PFSK-1 (cell line): ENCODE measurements around the gene PGS1.

Source experiments
- FOXP2 ChIP-seq: optimal IDR thresholded peaks from 2 replicates; pipeline ENCODE3; 2011; ENCODE audit warnings: borderline replicate concordance, control low read depth, inconsistent platforms; ENCODE audit not compliant: insufficient read depth; ENCODE audit errors: extremely low read length, extremely low read depth
- POLR2AphosphoS5 ChIP-seq: IDR thresholded peaks from 2 replicates; pipeline ENCODE4 v1.6.1; 2012; ENCODE audit warnings: low read depth, mild to moderate bottlenecking, control low read depth, low read length, moderate library complexity
- REST ChIP-seq, 2 experiments: IDR thresholded peaks; 2 replicates each; pipeline versions ENCODE4 v1.6.1 to v1.8.0; 2011 to 2012; ENCODE audit warnings: low read depth in 2 of 2, low read length in 2 of 2, control low read depth in 1 of 2, inconsistent platforms in 1 of 2, mild to moderate bottlenecking in 1 of 2, moderate library complexity in 1 of 2; ENCODE audit not compliant: insufficient read depth in 1 of 2
- SIN3A ChIP-seq: IDR thresholded peaks from 2 replicates; pipeline ENCODE4 v1.6.1; 2012; ENCODE audit warnings: mild to moderate bottlenecking, low read length, moderate library complexity, borderline replicate concordance; ENCODE audit not compliant: insufficient read depth
- TAF1 ChIP-seq: IDR thresholded peaks from 2 replicates; pipeline ENCODE4 v1.6.1; 2012; ENCODE audit warnings: low read length, control low read depth, borderline replicate concordance; ENCODE audit not compliant: insufficient read depth

Gene PGS1

GRCh38 chr17:78423961-78424675, 45.7 kb downstream of the PGS1 start:
- TF ChIP-seq SIN3A (no peak), FOXP2 (no peak), REST (IDR thresholded peaks at IDR 0.05; ENCODE audit: insufficient read depth in 1 of 2, low read depth in 2 of 2, low read length in 2 of 2) (no peak), POLR2AphosphoS5 (no peak), TAF1 (no peak)

GRCh38 chr17:78425429-78425828, 47.0 kb downstream of the PGS1 start:
- no peak for TF ChIP-seq REST (IDR thresholded peaks at IDR 0.05; ENCODE audit: insufficient read depth in 1 of 2, low read depth in 2 of 2, low read length in 2 of 2)
- no peak for TF ChIP-seq FOXP2
- no peak for TF ChIP-seq POLR2AphosphoS5
- TF ChIP-seq SIN3A: no peak
- no peak for TF ChIP-seq TAF1

- TF ChIP-seq FOXP2: no peak
- TF ChIP-seq POLR2AphosphoS5: no peak
- TF ChIP-seq REST (IDR thresholded peaks at IDR 0.05; ENCODE audit: insufficient read depth in 1 of 2, low read depth in 2 of 2, low read length in 2 of 2): no peak
These were observed 47.9 kb downstream of the PGS1 start for GRCh38 chr17:78426293-78426879.

GRCh38 chr17:78427140-78427539, 48.7 kb downstream of the PGS1 start:
- TF ChIP-seq TAF1: no peak
- TF ChIP-seq POLR2AphosphoS5: no peak
- TF ChIP-seq SIN3A: no peak
- no peak for TF ChIP-seq FOXP2

- TF ChIP-seq POLR2AphosphoS5 (no peak), REST (IDR thresholded peaks at IDR 0.05; ENCODE audit: insufficient read depth in 1 of 2, low read depth in 2 of 2, low read length in 2 of 2) (no peak)
These were observed 49.7 kb downstream of the PGS1 start for GRCh38 chr17:78428025-78428575.
